HG02884 (cell line): Measurements from ENCODE around the gene PRKCG.

Source experiments
- ATAC-seq: cut with Tn5 transposase; IDR thresholded peaks from one replicate; pipeline ENCODE4 v1.9.1; 2021; ENCODE audit warnings: mild to moderate bottlenecking, moderate library complexity; ENCODE audit not compliant: unreplicated experiment

PRKCG gene

DNA sequence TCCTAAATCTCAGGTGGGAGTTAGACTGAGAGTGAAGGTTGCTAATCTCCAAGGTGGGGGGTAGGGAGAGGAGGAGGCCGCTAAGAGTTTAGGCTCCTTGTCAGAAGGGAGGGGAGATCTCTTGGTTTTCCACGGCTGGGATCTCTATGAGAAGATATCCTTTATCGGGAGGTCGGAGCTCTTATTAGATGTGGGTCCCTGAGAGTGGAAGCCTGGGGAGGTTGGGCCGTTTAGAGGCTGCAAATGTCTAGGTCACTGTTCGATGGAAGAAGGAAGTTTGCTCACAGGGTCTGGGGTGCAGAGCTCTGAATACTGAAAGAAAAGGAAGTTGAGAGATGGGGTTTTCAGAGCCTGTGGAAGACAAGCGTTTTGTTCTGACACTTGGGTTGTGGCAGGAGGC, 10.5 kb upstream of the PRKCG start:
- ATAC-seq = no peak

DNA sequence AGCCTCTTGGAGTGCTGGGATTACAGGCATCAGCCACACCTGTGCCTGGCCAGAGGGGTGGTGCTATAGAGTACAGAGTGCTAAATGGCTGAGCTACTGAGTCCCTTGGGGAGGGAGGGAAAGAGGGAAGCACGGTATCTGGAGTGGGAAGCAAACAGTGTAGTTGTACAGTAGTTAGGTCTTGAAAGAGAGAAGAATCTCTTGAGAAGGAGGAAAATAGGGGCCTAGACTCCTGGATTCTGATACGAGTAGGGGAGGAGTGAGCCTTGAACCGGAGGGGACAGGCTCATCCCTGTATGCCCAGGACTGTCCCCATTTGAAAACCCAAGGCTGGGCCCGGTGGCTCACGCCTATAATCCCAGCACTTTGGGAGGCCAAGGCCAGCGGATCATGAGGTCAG, 9.2 kb upstream of the PRKCG start:
- ATAC-seq = no peak

- no peak for ATAC-seq
Observed at GRCh38 chr19:53873773-53874605, 8.0 kb upstream of the PRKCG start.

- ATAC-seq = no peak
Observed at GRCh38 chr19:53874606-53874990, 7.4 kb upstream of the PRKCG start.

DNA sequence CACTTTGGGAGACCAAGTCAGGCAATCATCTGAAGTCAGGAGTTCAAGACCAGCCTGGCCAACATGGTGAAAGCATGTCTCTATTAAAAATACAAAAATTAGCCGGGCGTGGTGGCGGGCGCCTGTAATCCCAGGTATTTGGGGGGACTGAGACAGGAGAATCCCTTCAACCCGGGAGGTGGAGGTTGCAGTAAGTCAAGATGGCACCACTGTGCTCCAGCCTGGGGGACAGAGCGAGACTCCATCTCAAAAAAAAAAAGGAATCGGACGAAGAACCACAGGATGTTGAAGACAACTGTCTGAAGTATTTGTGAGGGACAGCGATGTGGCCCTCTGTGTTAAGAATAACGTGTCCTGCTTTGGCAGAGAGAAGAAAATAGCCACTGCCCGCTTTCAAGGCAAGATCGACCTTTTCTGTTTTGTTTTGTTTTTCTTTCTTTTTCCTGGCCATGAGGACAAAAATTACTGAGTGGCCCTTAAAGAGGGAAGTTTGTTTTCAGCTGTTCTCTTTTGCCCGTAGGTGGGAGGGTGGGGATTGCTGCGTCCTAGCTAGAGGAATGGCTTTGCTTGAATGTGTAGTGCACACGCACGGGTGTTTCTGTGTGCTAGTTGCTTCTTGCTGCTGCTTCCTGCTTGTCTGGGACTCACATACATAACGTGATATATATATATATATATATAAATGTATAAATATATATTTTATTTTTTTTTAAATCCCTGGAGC, 6.2 kb upstream of the PRKCG start:
- no peak for ATAC-seq

DNA sequence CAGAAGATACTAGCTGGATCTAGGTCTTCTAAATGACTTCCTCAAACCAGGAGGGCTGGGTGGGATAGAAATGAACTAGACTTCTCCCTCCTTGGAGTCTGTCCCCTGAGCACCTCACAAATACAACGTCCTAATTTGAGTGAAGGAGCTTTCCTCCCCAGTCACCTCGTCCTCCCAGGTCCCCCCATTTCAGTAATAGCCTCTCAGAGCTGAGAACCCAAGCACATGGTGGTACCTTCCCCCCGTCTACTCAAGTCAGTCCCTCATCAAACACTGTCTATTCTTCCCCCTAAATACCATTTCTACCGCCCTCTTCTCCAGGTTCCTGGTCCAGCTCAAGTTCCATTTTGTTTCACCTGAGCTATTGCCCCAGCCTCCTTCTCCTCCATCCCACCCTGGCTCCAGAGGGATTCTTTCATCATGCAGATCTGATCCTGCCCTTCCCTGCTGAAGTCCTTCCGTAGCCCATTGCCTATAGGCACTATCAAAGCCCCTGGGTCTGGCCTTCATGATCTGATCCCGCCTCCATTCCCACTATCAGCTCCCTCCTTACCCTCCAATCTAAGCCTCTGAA, 5.3 kb upstream of the PRKCG start:
- no peak for ATAC-seq

- no peak for ATAC-seq
Observed at GRCh38 chr19:53877361-53877766, 4.6 kb upstream of the PRKCG start.

DNA sequence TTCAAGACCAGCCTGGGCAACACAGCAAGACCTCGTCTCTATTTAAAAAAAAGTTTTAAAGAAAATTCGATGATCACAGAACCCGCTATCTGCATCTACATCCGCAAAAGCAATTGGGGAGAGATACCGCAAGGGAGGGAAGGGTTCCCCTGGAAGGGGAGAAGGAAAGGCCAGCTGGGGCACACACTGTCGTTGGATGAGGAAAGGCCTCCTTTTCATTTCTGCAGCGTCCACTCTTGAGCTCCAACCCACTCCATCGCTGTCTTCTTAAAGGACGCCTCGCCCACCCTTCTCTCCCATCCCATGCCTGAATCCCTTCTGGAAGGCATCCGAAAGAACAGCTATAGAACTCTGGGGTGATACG, 3.2 kb upstream of the PRKCG start:
- no peak for ATAC-seq

- ATAC-seq = no peak
Observed at GRCh38 chr19:53879140-53880081, 2.6 kb upstream of the PRKCG start.

DNA sequence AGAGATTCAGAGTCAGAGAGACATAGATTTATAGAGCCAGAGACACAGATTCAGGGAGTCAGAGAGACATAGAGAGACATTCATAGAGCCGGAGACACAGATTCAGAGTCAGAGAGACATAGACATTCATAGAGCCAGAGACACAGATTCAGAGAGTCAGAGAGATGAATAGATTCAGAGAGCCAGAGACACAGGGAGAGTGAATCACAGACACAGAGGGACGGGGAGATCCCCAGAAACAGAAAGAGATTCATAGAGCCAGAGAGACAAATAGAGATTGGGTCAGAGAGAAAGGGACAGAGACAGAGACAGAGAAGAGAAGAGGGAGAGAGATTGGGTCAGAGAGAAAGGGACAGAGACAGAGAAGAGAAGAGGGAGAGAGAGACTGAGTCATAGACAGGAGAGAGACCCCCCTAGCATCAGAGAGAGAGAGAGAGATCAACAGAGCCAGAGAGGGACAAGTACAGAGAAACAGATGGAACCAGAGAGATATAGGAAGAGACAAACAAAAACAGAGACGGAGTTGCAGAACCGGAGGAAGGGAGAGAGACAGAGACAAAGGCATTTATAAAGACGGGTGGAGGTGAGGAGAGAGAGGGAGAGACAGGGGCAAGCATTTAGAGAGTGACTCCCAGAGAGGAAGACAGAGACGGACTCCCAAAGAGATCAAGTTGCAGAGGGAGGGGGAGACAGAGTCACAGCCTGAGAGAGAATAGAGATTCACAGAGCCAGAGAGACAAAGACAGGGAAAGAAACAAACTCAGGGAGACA, 1.1 kb upstream of the PRKCG start:
- ATAC-seq = no peak

DNA sequence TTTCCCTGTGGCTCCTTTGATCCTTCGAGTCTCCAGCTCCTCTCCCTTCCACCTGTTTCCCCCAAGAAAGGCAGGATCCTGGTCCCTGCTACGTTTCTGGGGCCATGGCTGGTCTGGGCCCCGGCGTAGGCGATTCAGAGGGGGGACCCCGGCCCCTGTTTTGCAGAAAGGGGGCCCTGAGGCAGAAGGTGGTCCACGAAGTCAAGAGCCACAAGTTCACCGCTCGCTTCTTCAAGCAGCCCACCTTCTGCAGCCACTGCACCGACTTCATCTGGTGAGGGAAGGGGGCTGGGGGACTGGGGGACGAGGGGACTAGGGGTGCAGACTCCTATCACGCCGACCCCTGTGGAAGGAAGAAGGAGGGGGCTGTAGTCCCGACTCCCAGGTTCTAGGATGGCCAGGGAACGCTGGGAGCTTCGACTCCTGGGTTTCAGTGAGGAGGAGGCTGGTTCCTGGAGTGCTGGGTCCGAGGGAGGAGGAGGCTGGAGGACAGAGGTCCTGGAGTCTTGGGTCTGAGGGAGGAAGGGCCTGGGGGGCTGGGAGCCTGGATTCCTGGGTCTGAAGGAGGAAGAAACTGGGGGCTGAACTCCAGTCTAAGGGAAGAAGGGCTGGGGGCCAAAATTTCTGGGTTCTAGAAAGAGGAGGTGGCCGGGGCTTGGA, 524 bp downstream of the PRKCG start:
- ATAC-seq = no peak

- no peak for ATAC-seq
Observed at GRCh38 chr19:53883231-53883661, 1.2 kb downstream of the PRKCG start.

- ATAC-seq = no peak
Observed at GRCh38 chr19:53883741-53884140, 1.7 kb downstream of the PRKCG start.

- no peak for ATAC-seq
Observed at GRCh38 chr19:53884256-53884655, 2.3 kb downstream of the PRKCG start.

DNA sequence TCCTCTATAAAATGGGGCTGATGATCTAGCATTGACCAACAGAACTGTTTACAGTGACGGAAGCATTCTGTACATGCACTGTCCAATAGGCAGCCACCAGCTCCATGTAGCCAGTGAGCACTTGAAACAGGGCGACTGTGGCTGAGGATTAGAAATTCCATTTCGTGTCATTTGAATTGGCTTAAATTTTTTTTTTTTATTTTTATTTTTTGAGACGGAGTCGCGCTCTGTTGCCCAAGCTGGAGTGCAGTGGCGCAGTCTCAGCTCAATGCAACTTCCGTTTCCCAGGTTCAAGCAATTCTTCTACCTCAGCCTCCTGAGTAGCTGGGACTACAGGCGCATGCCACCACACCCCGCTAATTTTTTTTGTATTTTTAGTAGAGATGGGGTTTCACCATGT, 3.0 kb downstream of the PRKCG start:
- no peak for ATAC-seq

DNA sequence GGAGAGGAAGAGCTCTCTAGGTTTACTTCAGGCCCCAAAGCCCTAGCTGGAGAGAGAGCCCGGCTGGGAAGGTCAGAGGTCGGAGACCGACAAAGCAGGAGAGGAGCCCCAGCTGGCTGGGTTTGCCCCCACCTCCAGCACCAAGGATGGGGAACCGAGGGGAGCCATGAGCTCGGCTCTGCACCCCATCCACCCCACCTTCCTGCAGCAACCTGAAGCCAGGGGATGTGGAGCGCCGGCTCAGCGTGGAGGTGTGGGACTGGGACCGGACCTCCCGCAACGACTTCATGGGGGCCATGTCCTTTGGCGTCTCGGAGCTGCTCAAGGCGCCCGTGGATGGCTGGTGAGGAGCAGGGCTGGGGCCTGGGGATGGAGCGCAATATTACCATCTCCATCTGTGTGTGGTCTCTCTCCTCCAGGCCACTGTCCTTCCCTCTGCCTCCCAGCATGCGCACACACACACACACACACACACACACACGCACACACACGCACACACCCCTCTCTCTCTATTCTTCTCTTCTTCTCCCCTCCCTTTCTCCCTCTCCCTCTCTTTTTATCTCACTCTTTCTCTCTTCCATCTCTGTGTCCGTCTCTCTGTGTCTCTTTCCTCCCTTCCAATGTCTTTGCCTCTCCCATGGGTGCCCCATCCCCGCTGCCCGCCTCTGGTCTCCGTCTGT, 10.4 kb downstream of the PRKCG start:
- ATAC-seq = no peak

DNA sequence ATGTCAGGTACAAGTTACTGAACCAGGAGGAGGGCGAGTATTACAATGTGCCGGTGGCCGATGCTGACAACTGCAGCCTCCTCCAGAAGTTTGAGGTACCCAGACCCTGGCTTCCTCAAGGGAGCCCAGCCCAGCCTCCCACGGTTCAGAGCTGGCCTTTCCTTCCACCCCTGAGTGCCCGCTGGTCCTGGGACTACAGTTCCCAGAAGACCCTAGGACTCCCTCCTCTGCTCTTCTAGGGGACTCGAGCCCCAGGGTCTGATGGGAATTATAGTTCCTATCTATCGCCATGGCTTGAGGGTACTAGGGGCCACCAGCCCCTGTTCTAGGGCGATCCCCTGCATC, 11.0 kb downstream of the PRKCG start:
- ATAC-seq = no peak

DNA sequence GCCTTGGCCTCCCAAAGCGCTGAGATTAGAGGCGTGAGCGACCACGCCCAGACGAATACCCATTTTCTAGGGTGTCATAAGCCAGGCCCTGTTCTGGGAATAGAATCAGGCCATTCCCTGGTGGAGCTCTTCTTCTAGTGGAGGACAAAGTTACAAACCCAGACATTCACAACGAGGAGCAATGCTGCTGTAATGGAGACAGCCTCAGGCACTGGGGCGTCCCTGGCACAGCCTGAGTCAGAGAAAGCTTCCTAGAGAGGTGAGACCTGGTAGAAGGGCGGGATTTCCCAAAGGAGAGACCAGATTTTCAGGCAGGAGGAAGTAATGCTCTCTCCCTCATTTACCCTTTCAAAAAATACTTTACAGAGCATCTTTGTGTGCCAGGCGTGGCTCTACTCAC, 12.7 kb downstream of the PRKCG start:
- ATAC-seq = no peak

GRCh38 chr19:53896682-53897081, 14.7 kb downstream of the PRKCG start:
- no peak for ATAC-seq
